EL (cell line): ENCODE results near the gene GCK.
A peak's percentile ranks its signal among the peaks of the same experiment; 100 is the strongest.

Experiments
- DNase-seq: peaks from one replicate; pipeline ENCODE4 v3.0.0-alpha.2; 2016

Gene GCK

GRCh38 chr7:44102846-44103565 lies 86.2 kb downstream of the GCK start:
- DNase-seq, result no peak

GRCh38 chr7:44101966-44102845 lies 87.0 kb downstream of the GCK start:
- DNase-seq, result peak; percentile 78

GRCh38 chr7:44101303-44101965 lies 87.8 kb downstream of the GCK start:
- DNase-seq, result no peak

GRCh38 chr7:44100458-44101302 lies 88.6 kb downstream of the GCK start:
- peak; percentile 64 for DNase-seq

- DNase-seq, result no peak
These were observed 89.6 kb downstream of the GCK start for GRCh38 chr7:44099669-44100068.

- no peak for DNase-seq
These were observed 90.9 kb downstream of the GCK start for GRCh38 chr7:44098092-44099068.

GRCh38 chr7:44097064-44097932 lies 91.9 kb downstream of the GCK start:
- no peak for DNase-seq

GRCh38 chr7:44096326-44096881 lies 92.8 kb downstream of the GCK start:
- no peak for DNase-seq

- DNase-seq, result no peak
These were observed 93.5 kb downstream of the GCK start for GRCh38 chr7:44095781-44096180.

- no peak for DNase-seq
These were observed 94.2 kb downstream of the GCK start for GRCh38 chr7:44094883-44095592.

GRCh38 chr7:44094365-44094764 lies 94.9 kb downstream of the GCK start:
- no peak for DNase-seq
